ENCODE measurements around the gene MAP3K9.

Gene MAP3K9

DNA sequence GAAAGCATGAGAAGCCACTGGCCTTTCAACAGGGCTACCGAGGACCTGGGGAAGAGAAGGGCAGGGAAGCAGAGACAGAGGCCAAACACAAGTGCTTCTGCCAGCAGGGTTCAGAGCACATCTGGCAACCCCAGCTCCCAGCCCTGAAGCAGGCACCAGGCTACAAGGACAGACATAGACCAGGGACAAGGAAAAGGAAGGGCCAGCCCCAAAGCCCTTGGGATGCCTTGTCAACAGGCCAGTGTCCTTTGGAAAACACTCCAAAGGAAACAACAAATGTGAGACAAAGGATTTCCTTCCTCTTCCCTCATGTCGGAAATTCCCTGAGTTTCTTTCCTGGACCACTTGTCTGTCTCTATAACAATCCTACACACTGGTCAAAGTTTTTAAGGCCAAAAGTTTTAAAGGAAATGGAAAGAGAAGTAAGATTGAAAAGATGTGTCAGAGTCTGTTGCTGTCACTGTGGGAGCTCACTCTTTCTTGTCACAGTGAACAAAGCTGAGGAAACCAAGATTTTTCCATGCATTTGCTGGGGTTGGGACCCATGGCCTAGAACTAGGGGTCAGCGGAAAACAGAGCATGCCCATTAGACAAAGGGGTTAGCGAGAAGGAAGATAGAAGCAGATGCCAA is 108.2 kb downstream of the MAP3K9 start:
- no peak for DNase-seq (ENCODE audit: low read depth in 2 of 2)

GRCh38 chr14:70699646-70700045 is 109.7 kb downstream of the MAP3K9 start:
- DNase-seq (ENCODE audit: low read depth in 2 of 2), result no peak

DNA sequence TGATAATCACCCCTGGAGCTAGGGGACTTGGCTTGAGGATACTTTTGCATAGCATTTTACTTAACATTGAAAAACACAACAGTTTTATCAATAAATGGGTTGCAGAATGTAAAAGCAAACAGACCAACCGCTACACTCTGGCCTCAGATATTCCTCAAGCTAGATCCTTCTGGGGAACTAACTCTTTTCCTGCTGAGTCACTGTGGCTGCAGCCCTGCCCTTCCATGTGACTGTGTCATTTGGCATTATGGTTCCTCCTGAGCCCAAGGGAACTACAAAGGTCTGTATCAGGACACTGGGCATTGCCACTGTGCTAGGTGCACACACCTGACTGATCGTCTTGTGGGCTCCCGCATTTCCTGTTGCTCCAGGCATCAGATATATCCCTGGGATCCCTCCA is 111.0 kb downstream of the MAP3K9 start:
- no peak for DNase-seq (ENCODE audit: low read depth in 2 of 2)

DNA sequence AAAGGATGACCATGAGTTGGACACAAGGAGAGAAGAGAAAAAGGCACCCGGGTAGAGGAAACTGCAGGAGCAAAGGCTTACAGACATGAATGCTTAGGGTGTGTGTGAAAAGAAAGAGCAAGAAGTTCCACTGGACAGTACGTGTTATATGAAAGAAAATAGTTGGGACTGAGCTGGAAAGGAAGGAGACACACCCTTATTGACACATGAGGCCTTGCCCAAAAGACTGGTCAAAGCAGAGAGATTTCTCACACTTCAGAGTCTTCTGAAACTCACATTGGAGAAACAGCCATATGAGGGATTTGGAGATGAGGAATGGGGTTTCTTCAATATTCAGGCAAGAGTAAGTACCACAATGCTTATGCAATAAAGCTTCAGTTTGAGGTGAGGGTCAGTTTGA is 111.6 kb downstream of the MAP3K9 start:
- DNase-seq (ENCODE audit: low read depth in 2 of 2), result no peak

DNA sequence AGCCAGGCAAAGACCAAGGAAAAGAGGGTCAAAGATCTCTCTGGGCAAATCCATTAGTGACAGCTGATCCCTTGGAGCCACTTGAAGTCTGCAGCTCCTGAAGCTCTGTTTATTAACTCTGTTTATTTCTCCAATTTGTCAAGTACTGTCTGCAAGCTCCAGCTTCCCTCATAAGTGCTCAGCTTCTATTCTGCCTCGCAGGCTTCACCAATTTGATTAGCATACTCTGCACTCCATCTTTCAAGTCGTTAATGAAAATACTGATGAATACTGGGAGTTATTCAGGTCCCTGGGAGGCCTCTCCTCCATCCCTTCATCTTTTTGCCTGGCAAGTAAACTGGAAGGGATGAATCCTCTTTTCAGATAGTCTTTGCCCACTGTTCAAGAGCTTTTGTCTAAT is 113.3 kb downstream of the MAP3K9 start:
- DNase-seq (ENCODE audit: low read depth in 2 of 2), result no peak

DNA sequence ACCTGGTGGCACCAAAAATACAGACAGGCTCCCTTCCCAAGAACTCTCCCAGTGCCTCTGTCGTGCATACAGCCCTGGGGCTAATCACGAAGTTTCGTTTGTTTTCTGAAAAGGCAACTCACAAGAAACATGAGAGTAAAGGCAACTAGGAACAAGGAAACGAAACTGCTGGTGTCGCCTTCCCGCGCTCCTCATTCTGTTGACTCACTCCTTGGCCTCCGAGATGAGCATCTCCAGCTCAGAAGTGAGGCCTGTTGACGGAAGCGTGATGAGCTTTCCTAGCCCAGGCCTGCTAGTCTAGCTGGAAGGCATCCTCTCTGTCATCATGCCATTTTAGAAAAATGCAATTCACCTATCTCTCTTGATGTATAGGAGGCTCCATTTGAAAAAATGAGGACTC is 117.1 kb downstream of the MAP3K9 start:
- no peak for DNase-seq (ENCODE audit: low read depth in 2 of 2)

DNA sequence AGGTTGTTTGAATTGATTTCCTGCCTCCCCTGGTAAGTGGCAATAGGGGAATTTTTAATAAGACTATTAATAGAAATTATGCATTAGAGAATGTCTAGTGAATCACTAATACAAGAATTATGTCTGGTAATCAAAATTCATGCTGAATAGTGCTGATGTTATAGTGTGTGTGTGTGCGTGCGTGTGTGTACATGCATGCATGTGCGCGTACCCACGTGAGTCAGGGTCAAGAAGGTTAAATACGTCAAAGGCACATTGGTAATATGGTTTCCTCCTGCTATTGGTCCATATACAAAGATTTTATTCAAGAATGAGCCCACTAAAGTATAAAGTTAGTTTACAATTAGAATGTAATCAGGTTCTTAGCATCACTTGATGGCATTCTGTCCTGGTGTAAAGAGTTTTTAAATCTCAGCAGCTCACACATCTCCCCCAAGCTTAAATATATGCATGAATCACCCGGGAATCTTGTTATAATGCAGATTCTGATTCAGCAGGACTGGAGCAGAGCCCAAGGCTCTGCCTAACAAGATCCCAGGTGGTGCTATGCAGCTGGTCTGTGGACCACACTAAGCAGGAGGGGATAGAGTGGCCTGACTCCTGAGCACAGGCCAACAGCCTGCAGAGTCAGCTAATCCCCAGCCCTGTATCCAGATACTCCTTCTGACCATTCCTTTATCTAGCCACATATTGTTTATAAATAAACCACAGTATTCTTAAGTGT is 123.7 kb downstream of the MAP3K9 start:
- no peak for DNase-seq (ENCODE audit: low read depth in 2 of 2)

DNA sequence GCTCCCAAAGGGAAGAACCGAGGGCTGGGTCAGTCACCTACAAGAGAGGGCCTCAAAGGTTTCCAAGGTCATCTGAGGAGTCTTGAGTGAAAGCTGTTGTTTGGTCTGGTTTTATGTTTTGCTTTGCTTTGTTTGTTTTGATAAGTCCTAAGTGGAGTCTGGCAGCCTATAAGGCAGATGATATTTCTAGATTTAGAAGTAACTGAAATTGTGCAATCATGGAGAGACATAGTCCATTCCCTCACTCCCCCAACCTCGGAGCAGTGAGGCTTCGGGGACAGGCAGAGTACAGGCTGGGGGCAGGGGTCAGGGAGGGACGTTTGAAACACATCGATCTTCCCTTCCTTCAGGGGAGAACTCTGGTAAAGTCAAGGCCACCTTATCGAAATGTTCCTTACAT is 125.3 kb downstream of the MAP3K9 start:
- no peak for DNase-seq (ENCODE audit: low read depth in 2 of 2)

DNA sequence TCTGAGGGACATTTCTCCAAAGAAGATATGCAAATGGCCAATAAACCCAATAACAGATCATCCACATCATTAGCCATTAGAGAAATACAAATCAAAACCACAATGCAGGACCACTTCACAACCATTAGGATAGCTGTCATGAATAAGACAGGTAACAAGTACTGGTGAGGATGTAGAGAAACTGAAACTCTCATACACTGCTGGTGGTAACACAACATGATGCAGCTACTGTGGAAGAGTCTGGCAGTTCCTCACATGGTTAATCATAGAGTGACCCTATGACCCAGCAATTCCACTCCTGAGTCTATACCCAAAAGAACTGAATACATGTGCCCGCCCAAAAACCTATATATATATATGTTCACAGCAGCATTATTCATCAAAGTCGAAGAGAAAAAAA is 128.6 kb downstream of the MAP3K9 start:
- DNase-seq (ENCODE audit: low read depth in 2 of 2), result no peak

- DNase-seq (ENCODE audit: low read depth in 2 of 2), result no peak
Observed at GRCh38 chr14:70677341-70677740, 132.0 kb downstream of the MAP3K9 start.
